B cell (primary cell): ENCODE measurements around the gene PRDM2. TPM values are rescaled to one million over a fixed set of nuclear protein-coding genes. Genes with fewer than 3 reads are reported as not detected.

ENCODE experiments used
- ATAC-seq: fragments of 200-7000 bp; cut with Tn5 transposase; one replicate; pipeline ENCODE4 v1.10.0; 2021; ENCODE audit warnings: low read depth, mild to moderate bottlenecking, moderate number of reproducible peaks, moderate library complexity
- CTCF ChIA-PET: fragments of 350-600 bp; sonication (Branson Sonifier 250); formaldehyde crosslinking; loops from one replicate; lab custom pipeline; 2021; ENCODE audit warnings: antibody characterized with exemption, inconsistent platforms; lab: Charles Lee
- POLR2A ChIA-PET: fragments of 350-600 bp; sonication (Branson Sonifier 250); formaldehyde crosslinking; loops from one replicate; lab custom pipeline; 2021; ENCODE audit warnings: antibody characterized with exemption; lab: Charles Lee
- DNase-seq: peaks from one replicate; pipeline ENCODE4 v3.0.0; 2013
- H2AFZ ChIP-seq: 2 replicates; pipeline ENCODE4 v1.6.1; 2012; ENCODE audit warnings: mild to moderate bottlenecking, low read depth, low read length; ENCODE audit not compliant: insufficient read depth, poor library complexity, severe bottlenecking
- H3K27ac ChIP-seq, 2 donors: 1 replicate in 1 of 2; 2 replicates in 1 of 2; pipeline ENCODE4 v1.5.1; 2012 to 2013; ENCODE audit warnings: low read length in 2 of 2, mild to moderate bottlenecking in 2 of 2, moderate library complexity in 1 of 2
- H3K27me3 ChIP-seq, 4 experiments: fragments of 200-600 bp in 1 of 4; sonication (generic) in 1 of 4; replicated peaks in 1 of 4; 1 replicate in 2 of 4; 2 replicates in 2 of 4; pipeline versions ENCODE4 v1.6.1 to v1.7.0; 2013 to 2016; ENCODE audit warnings: low read length in 3 of 4, mild to moderate bottlenecking in 2 of 4, mixed read lengths in 1 of 4, moderate library complexity in 1 of 4; ENCODE audit not compliant: insufficient read depth in 4 of 4, control insufficient read depth in 3 of 4; ENCODE audit errors: control extremely low read depth in 1 of 4
- H3K36me3 ChIP-seq, 2 experiments: replicated peaks in 1 of 2; 1 replicate in 1 of 2; 2 replicates in 1 of 2; pipeline versions ENCODE4 v1.6.1 to v1.7.1; 2013; ENCODE audit warnings: low read length in 1 of 2; ENCODE audit not compliant: insufficient read depth in 2 of 2, control insufficient read depth in 1 of 2; ENCODE audit errors: control extremely low read depth in 1 of 2, extremely low read depth in 1 of 2
- H3K4me1 ChIP-seq, 2 donors: fragments of 200-600 bp in 1 of 2; sonication (generic) in 1 of 2; 1 replicate in 1 of 2; 2 replicates in 1 of 2; pipeline versions ENCODE4 v1.5.1 to v1.6.1; 2013 to 2017; ENCODE audit warnings: low read length in 2 of 2; ENCODE audit not compliant: control insufficient read depth in 2 of 2, insufficient read depth in 2 of 2
- H3K4me2 ChIP-seq: replicated peaks from 2 replicates; pipeline ENCODE3; 2012; ENCODE audit warnings: mild to moderate bottlenecking, low read depth, low read length; ENCODE audit not compliant: poor library complexity, severe bottlenecking
- H3K4me3 ChIP-seq, 5 experiments: fragments of 200-600 bp in 1 of 5; sonication (generic) in 1 of 5; 1 replicate in 3 of 5; 2 replicates in 2 of 5; pipeline versions ENCODE4 v1.5.1 to v1.7.0; 2011 to 2016; ENCODE audit warnings: low read length in 4 of 5, mild to moderate bottlenecking in 4 of 5, low read depth in 2 of 5, control low read depth in 1 of 5, moderate library complexity in 1 of 5; ENCODE audit not compliant: insufficient read depth in 1 of 5; ENCODE audit errors: control extremely low read depth in 1 of 5, extremely low read depth in 1 of 5
- H3K79me2 ChIP-seq: fragments of 200-600 bp; sonication (generic); one replicate; pipeline ENCODE4 v1.6.0; 2016; ENCODE audit warnings: low read length; ENCODE audit not compliant: control insufficient read depth, insufficient read depth
- H3K9ac ChIP-seq: fragments of 200-600 bp; sonication (generic); 2 replicates; pipeline ENCODE4 v1.6.1; 2017; ENCODE audit warnings: mild to moderate bottlenecking, low read length, moderate library complexity
- H3K9me3 ChIP-seq, 3 donors: one replicate each; pipeline versions ENCODE4 v1.6.1 to v1.7.1; 2013; ENCODE audit warnings: low read length in 2 of 3; ENCODE audit not compliant: control insufficient read depth in 2 of 3, insufficient read depth in 1 of 3; ENCODE audit errors: control extremely low read depth in 1 of 3
- H4K20me1 ChIP-seq: 2 replicates; pipeline ENCODE4 v1.6.0; 2012; ENCODE audit warnings: mild to moderate bottlenecking, low read length; ENCODE audit not compliant: insufficient read depth, control insufficient read depth, poor library complexity, severe bottlenecking
- H3K27ac Mint-ChIP-seq: one replicate; pipeline ENCODE4 v1.8.0; 2021; ENCODE audit warnings: mixed read lengths
- H3K27me3 Mint-ChIP-seq: one replicate; pipeline ENCODE4 v1.8.0; 2021; ENCODE audit warnings: mixed read lengths
- H3K4me1 Mint-ChIP-seq: one replicate; pipeline ENCODE4 v1.8.0; 2021; ENCODE audit warnings: mixed read lengths
- H3K4me3 Mint-ChIP-seq: one replicate; pipeline ENCODE4 v1.8.0; 2021; ENCODE audit warnings: mixed read lengths
- H3K9me3 Mint-ChIP-seq: one replicate; pipeline ENCODE4 v1.8.0; 2022; ENCODE audit warnings: mixed read lengths; ENCODE audit not compliant: insufficient read depth
- EZH2 ChIP-seq: IDR thresholded peaks from 2 replicates; pipeline ENCODE4 v1.6.1; 2012; ENCODE audit warnings: borderline replicate concordance, low read depth, mild to moderate bottlenecking, moderate library complexity, low read length; ENCODE audit not compliant: insufficient read depth, poor library complexity, severe bottlenecking
- WGBS: methylation state at CpG from one replicate; pipeline ENCODE4 v1.1.5; 2013; ENCODE audit warnings: missing lambda C conversion rate; ENCODE audit not compliant: insufficient coverage; 5-methylcytosine and 5-hydroxymethylcytosine counted together
- intact Hi-C: fragments of 100-400 bp; cut with micrococcal nuclease; formaldehyde crosslinking; loops from one replicate; pipeline ENCODE4 v1.10.0; 2022
- polyA plus RNA-seq: library from polyadenylated mRNA; depleted of rRNA; stranded (reverse); fragments of >200 nt; gene quantifications from 2 replicates; pipeline ENCODE4 v1.2.3, GENCODE V29; 2012
- total RNA-seq, 2 donors: library from RNA; stranded (reverse); fragments of 120-200 nt in 1 of 2; gene quantifications; 1 replicate in 1 of 2; 2 replicates in 1 of 2; pipeline versions ENCODE4 v1.2.3 to v1.2.4, GENCODE V29; 2013 to 2022
- TF ChIP-seq, protein P1 (sequence below): fragments of 200-600 bp; IDR thresholded peaks from one replicate; pipeline ENCODE4 v1.8.0; 2022; ENCODE audit warnings: antibody characterized with exemption, mild to moderate bottlenecking

PRDM2 gene
- total and polyA plus RNA-seq, 2 donors (not counting 1 experiment from before 2014, with no cell fraction given), result 50.1 to 432 TPM

DNA sequence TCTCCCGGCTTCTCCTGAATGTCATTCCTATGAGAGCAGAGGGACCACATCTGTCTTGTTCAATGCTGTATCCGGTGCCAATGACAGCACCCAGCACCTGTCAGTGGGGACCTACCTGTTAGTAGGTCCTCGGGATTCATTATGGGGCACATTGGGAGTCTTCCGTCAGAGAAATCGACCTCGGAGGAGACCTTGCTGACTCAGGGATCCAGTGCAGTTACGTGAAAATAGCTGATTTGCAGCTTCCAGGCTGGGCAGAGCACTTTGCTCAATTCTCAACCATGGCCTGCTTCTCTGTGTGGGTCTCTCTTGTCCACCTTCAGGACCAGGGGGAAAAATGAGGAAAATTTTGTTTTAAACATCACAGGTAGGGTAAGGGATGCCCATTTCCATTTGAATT lies 130.2 kb downstream of the PRDM2 start:
- H3K36me3 ChIP-seq, result no peaks in the 10 kb centered on the region
- ChIA-PET POLR2A (no interaction called here), CTCF (interaction anchor here (1.2 kb wide), 1 partner anchor 11 kb away, joined by 3 read pairs; no protein-coding TSS in a partner anchor)
- H3K27me3 Mint-ChIP-seq, result peaks cover 18% of the 10 kb centered on the region
- WGBS, result 91% methylated on average over 7 of the region's 7 CpGs
- no peak overlapping the region for H3K4me3 ChIP-seq
- DNase-seq (no peak), ATAC-seq (no peak)
- H3K27ac ChIP-seq, result no peak overlapping the region
- peaks cover 4% of the 10 kb centered on the region in 2 donors for H3K4me1 ChIP-seq
- H3K9me3 Mint-ChIP-seq, result no peaks in the 10 kb centered on the region
- no peak overlapping the region for H3K27ac Mint-ChIP-seq
- H2AFZ ChIP-seq, result no peak overlapping the region
- no peak overlapping the region for H3K9ac ChIP-seq
- H4K20me1 ChIP-seq, result no peaks in the 10 kb centered on the region
- no peak overlapping the region for H3K4me3 Mint-ChIP-seq
- H3K4me2 ChIP-seq, result no peak overlapping the region
- H3K27me3 ChIP-seq, result peaks cover 0 to 17% (median 5%) of the 10 kb centered on the region in 4 experiments
- no peaks in the 10 kb centered on the region for H3K9me3 ChIP-seq
- no peaks in the 10 kb centered on the region for H3K79me2 ChIP-seq
- H3K4me1 Mint-ChIP-seq, result no peaks in the 10 kb centered on the region
- TF ChIP-seq, protein P1, sequence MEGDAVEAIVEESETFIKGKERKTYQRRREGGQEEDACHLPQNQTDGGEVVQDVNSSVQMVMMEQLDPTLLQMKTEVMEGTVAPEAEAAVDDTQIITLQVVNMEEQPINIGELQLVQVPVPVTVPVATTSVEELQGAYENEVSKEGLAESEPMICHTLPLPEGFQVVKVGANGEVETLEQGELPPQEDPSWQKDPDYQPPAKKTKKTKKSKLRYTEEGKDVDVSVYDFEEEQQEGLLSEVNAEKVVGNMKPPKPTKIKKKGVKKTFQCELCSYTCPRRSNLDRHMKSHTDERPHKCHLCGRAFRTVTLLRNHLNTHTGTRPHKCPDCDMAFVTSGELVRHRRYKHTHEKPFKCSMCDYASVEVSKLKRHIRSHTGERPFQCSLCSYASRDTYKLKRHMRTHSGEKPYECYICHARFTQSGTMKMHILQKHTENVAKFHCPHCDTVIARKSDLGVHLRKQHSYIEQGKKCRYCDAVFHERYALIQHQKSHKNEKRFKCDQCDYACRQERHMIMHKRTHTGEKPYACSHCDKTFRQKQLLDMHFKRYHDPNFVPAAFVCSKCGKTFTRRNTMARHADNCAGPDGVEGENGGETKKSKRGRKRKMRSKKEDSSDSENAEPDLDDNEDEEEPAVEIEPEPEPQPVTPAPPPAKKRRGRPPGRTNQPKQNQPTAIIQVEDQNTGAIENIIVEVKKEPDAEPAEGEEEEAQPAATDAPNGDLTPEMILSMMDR, result no peak
- no peak for TF ChIP-seq EZH2
- intact Hi-C loops, result no loop called here

GRCh38 chr1:13830616-13831280 lies 130.8 kb downstream of the PRDM2 start:
- CTCF ChIA-PET, result no interaction called here
- 92% methylated on average over 5 of the region's 6 CpGs for WGBS
- Mint-ChIP-seq H3K4me1 (no peaks in the 10 kb centered on the region), H3K27me3 (peaks cover 24% of the 10 kb centered on the region), H3K4me3 (no peak overlapping the region), H3K27ac (no peak overlapping the region), H3K9me3 (no peaks in the 10 kb centered on the region)
- ATAC-seq (no peak), DNase-seq (no peak)
- no peak overlapping the region for H3K9ac ChIP-seq
- H3K27me3 ChIP-seq, result peaks cover 0 to 17% (median 5%) of the 10 kb centered on the region in 4 experiments
- no peaks in the 10 kb centered on the region for H3K79me2 ChIP-seq
- peaks cover 4% of the 10 kb centered on the region in 2 donors for H3K4me1 ChIP-seq
- H3K27ac ChIP-seq, result no peak overlapping the region
- no peak for TF ChIP-seq EZH2
- TF ChIP-seq, protein P1, result no peak
- POLR2A ChIA-PET, result no interaction called here
- H4K20me1 ChIP-seq, result no peaks in the 10 kb centered on the region
- H3K4me3 ChIP-seq, result no peak overlapping the region
- H3K9me3 ChIP-seq, result no peaks in the 10 kb centered on the region
- intact Hi-C loops, result no loop called here
- H3K4me2 ChIP-seq, result no peak overlapping the region
- no peak overlapping the region for H2AFZ ChIP-seq
- H3K36me3 ChIP-seq, result no peaks in the 10 kb centered on the region
